ENCODE results near the gene KCTD16. TPM values are rescaled to one million over a fixed set of nuclear protein-coding genes. Genes with fewer than 3 reads are reported as not detected.

Gene KCTD16
- total RNA-seq, 1 donor: 3.0 TPM

- no peak overlapping the region for H3K4me3 ChIP-seq (ENCODE audit: low read depth, low read length)
- DNase-seq (ENCODE audit: low read depth): no peak
- TF ChIP-seq CTCF (IDR thresholded peaks at IDR 0.05; ENCODE audit: insufficient read depth, low read depth, low read length): no peak
Measured at GRCh38 chr5:144328980-144329379, 158.3 kb downstream of the KCTD16 start.

GRCh38 chr5:144329681-144330080 is 159.0 kb downstream of the KCTD16 start:
- no peak for DNase-seq (ENCODE audit: low read depth)
- TF ChIP-seq CTCF (IDR thresholded peaks at IDR 0.05; ENCODE audit: insufficient read depth, low read depth, low read length): no peak
- no peak overlapping the region for H3K4me3 ChIP-seq (ENCODE audit: low read depth, low read length)

- DNase-seq (ENCODE audit: low read depth): no peak
- no peak overlapping the region for H3K4me3 ChIP-seq (ENCODE audit: low read depth, low read length)
- TF ChIP-seq CTCF (IDR thresholded peaks at IDR 0.05; ENCODE audit: insufficient read depth, low read depth, low read length): no peak
Measured at GRCh38 chr5:144331361-144331760, 160.7 kb downstream of the KCTD16 start.

GRCh38 chr5:144332265-144332664 is 161.6 kb downstream of the KCTD16 start:
- DNase-seq (ENCODE audit: low read depth): no peak
- H3K4me3 ChIP-seq (ENCODE audit: low read depth, low read length): no peak overlapping the region
- TF ChIP-seq CTCF (IDR thresholded peaks at IDR 0.05; ENCODE audit: insufficient read depth, low read depth, low read length): peak; percentile 21

- H3K4me3 ChIP-seq (ENCODE audit: low read depth, low read length): no peak overlapping the region
- no peak for DNase-seq (ENCODE audit: low read depth)
- no peak for TF ChIP-seq CTCF (IDR thresholded peaks at IDR 0.05; ENCODE audit: insufficient read depth, low read depth, low read length)
Measured at GRCh38 chr5:144333336-144333920, 162.8 kb downstream of the KCTD16 start.

GRCh38 chr5:144335561-144335960 is 164.9 kb downstream of the KCTD16 start:
- H3K4me3 ChIP-seq (ENCODE audit: low read depth, low read length): no peak overlapping the region
- no peak for DNase-seq (ENCODE audit: low read depth)
- no peak for TF ChIP-seq CTCF (IDR thresholded peaks at IDR 0.05; ENCODE audit: insufficient read depth, low read depth, low read length)
